Measurements from ENCODE around the gene CCDC182.

DNA sequence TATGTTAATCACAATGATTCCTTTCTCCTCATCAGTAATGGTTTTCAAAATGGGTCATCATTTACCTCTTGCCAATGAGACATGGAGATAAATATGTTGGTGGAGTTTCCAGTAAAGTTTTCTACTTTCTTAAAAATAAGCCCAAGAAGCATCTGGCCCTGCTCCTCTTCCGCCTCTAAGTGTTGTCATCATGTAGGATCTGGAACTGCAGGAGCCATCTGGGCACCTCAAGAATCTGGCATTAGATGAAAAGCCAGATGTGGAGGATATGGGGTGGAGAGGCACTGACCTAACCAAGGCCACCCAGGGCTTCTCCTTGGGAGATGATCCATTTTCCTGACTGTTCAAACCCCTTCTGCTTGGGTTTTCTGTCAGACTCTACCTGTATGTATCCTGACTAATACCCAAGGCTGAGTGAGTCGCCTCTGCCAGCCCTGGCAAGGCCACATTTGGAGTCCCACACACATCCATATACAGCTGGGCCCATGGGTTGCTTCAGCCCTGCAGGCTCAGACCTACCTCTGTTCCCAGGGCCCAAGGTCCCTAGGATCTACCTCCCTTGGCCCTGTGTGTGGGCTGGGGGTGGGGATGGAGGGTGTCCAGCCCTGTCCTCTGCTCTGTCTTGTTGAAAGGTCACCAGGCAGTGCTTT is 24.6 kb downstream of the CCDC182 start:
- TF ChIP-seq, protein P1, sequence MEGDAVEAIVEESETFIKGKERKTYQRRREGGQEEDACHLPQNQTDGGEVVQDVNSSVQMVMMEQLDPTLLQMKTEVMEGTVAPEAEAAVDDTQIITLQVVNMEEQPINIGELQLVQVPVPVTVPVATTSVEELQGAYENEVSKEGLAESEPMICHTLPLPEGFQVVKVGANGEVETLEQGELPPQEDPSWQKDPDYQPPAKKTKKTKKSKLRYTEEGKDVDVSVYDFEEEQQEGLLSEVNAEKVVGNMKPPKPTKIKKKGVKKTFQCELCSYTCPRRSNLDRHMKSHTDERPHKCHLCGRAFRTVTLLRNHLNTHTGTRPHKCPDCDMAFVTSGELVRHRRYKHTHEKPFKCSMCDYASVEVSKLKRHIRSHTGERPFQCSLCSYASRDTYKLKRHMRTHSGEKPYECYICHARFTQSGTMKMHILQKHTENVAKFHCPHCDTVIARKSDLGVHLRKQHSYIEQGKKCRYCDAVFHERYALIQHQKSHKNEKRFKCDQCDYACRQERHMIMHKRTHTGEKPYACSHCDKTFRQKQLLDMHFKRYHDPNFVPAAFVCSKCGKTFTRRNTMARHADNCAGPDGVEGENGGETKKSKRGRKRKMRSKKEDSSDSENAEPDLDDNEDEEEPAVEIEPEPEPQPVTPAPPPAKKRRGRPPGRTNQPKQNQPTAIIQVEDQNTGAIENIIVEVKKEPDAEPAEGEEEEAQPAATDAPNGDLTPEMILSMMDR (IDR thresholded peaks at IDR 0.05) = no peak
- no peak for TF ChIP-seq POLR2A (IDR thresholded peaks at IDR 0.05)
